HCT116 (cell line): ENCODE data around the gene CADPS. TPM values are rescaled to one million over a fixed set of nuclear protein-coding genes. Genes with fewer than 3 reads are reported as not detected.

ENCODE experiments used
- ATAC-seq: fragments of 200-7000 bp; cut with Tn5 transposase; 2 replicates; pipeline ENCODE4 v1.9.1; 2020; ENCODE audit warnings: mild to moderate bottlenecking, moderate library complexity
- BruUV-seq: library from RNA; stranded (reverse); fragments of 400-500 nt; replicated peaks from 2 replicates; lab custom pipeline; 2021; lab: Mats Ljungman, UMichigan
- CTCF ChIA-PET: fragments of 300-600 bp; sonication (Branson Sonifier 250); formaldehyde crosslinking; loops from one replicate; lab custom pipeline; 2021; ENCODE audit warnings: antibody characterized with exemption; lab: Charles Lee
- POLR2A ChIA-PET: fragments of 300-600, 350-600 bp; sonication (Branson Sonifier 250); formaldehyde crosslinking; loops from one replicate; lab custom pipeline; 2021; ENCODE audit warnings: antibody characterized with exemption; lab: Charles Lee
- RAD21 ChIA-PET, 2 experiments: fragments of 300-600 bp; sonication (Branson Sonifier 250); formaldehyde crosslinking; loops; one replicate each; lab custom pipeline; 2023; ENCODE audit warnings: low total read pairs in 2 of 2; ENCODE audit not compliant: uncharacterized antibody in 2 of 2, unreplicated experiment in 2 of 2, low non-redundant PET in 1 of 2; lab: Charles Lee
- DNase-seq: peaks from one replicate; pipeline ENCODE4 v3.0.0-alpha.2; 2010; ENCODE audit warnings: low read depth, low spot score
- H2AFZ ChIP-seq: fragments of 200-600 bp; shearing (Covaris generic), sonication (generic); 2 replicates; pipeline ENCODE4 v1.6.1; 2017; ENCODE audit warnings: low read depth, mixed run types, mixed read lengths, antibody characterized with exemption, low read length; ENCODE audit not compliant: poor library complexity, severe bottlenecking
- H3K27ac ChIP-seq: 2 replicates; pipeline ENCODE4 v1.5.1; 2012; ENCODE audit warnings: low read depth, low read length
- H3K27me3 ChIP-seq: fragments of 200-600 bp; sonication (generic); 2 replicates; pipeline ENCODE4 v1.6.1; 2016; ENCODE audit warnings: mixed run types, low read length, mixed read lengths; ENCODE audit not compliant: insufficient read depth
- H3K36me3 ChIP-seq, 2 experiments: fragments of 200-500 bp in 1 of 2; fragments of 200-600 bp in 1 of 2; sonication (Bioruptor generic) in 1 of 2; sonication (generic) in 1 of 2; 2 replicates each; pipeline versions ENCODE4 v1.5.1 to v1.6.1; 2014 to 2016; ENCODE audit warnings: low read length in 2 of 2, inconsistent platforms in 1 of 2, mixed read lengths in 1 of 2, mixed run types in 1 of 2; ENCODE audit not compliant: insufficient read depth in 2 of 2, control insufficient read depth in 1 of 2
- H3K4me1 ChIP-seq, 2 experiments: fragments of 200-600 bp in 1 of 2; sonication (generic) in 1 of 2; 2 replicates each; pipeline versions ENCODE4 v1.5.1 to v1.6.1; 2012 to 2017; ENCODE audit warnings: low read length in 2 of 2, inconsistent platforms in 1 of 2, mild to moderate bottlenecking in 1 of 2, mixed read lengths in 1 of 2, mixed run types in 1 of 2, moderate library complexity in 1 of 2; ENCODE audit not compliant: insufficient read depth in 2 of 2, control insufficient read depth in 1 of 2
- H3K4me2 ChIP-seq: fragments of 200-600 bp; sonication (generic); 2 replicates; pipeline ENCODE4 v1.6.1; 2017; ENCODE audit warnings: mixed run types, low read length, mixed read lengths
- H3K4me3 ChIP-seq, 2 experiments: fragments of 200-600 bp in 1 of 2; sonication (generic) in 1 of 2; replicated peaks in 1 of 2; 2 replicates each; pipeline ENCODE4 v1.5.1; 2011 to 2016; ENCODE audit warnings: low read length in 2 of 2, control low read depth in 1 of 2, low read depth in 1 of 2, mild to moderate bottlenecking in 1 of 2, mixed read lengths in 1 of 2, mixed run types in 1 of 2
- H3K79me2 ChIP-seq: fragments of 200-600 bp; sonication (generic); 2 replicates; pipeline ENCODE4 v1.6.1; 2017; ENCODE audit warnings: mild to moderate bottlenecking, mixed run types, low read length, moderate library complexity, mixed read lengths; ENCODE audit not compliant: insufficient read depth
- H3K9ac ChIP-seq: fragments of 200-600 bp; sonication (generic); 2 replicates; pipeline ENCODE4 v1.6.1; 2016; ENCODE audit warnings: low read length, mixed read lengths
- H3K9me2 ChIP-seq: fragments of 200-600 bp; sonication (generic), shearing (Covaris generic); 2 replicates; pipeline ENCODE4 v1.6.1; 2017; ENCODE audit warnings: mixed run types, mild to moderate bottlenecking, moderate library complexity; ENCODE audit not compliant: insufficient read depth
- H3K9me3 ChIP-seq, 2 experiments: fragments of 200-500 bp in 1 of 2; fragments of 200-600 bp in 1 of 2; sonication (Bioruptor generic) in 1 of 2; sonication (generic) in 1 of 2; 2 replicates each; pipeline ENCODE4 v1.6.1; 2014 to 2017; ENCODE audit warnings: low read length in 2 of 2, mixed read lengths in 2 of 2, inconsistent platforms in 1 of 2, low read depth in 1 of 2, mild to moderate bottlenecking in 1 of 2, mixed run types in 1 of 2, moderate library complexity in 1 of 2; ENCODE audit not compliant: control insufficient read depth in 1 of 2, insufficient read depth in 1 of 2
- H4K20me1 ChIP-seq: fragments of 200-600 bp; sonication (generic), shearing (Covaris generic); 2 replicates; pipeline ENCODE4 v1.6.1; 2017; ENCODE audit warnings: mixed run types, mild to moderate bottlenecking, moderate library complexity; ENCODE audit not compliant: insufficient read depth
- ATF3 ChIP-seq: IDR thresholded peaks from 2 replicates; pipeline ENCODE4 v1.6.1; 2012
- CBX3 ChIP-seq: IDR thresholded peaks from 2 replicates; pipeline ENCODE4 v1.6.1; 2012; ENCODE audit warnings: low read depth
- CEBPB ChIP-seq: IDR thresholded peaks from 2 replicates; pipeline ENCODE4 v1.6.1; 2012; ENCODE audit warnings: low read depth
- CTCF ChIP-seq, 3 experiments: fragments of 200-600 bp in 1 of 3; sonication (generic) in 1 of 3; IDR thresholded peaks in 2 of 3; conservative IDR thresholded peaks in 1 of 3; 2 replicates each; pipeline ENCODE4 v1.5.1; 2012 to 2017; ENCODE audit warnings: low read depth in 2 of 3, low read length in 2 of 3, antibody characterized with exemption in 1 of 3, borderline replicate concordance in 1 of 3, control low read depth in 1 of 3, mild to moderate bottlenecking in 1 of 3, mixed read lengths in 1 of 3, mixed run types in 1 of 3, moderate library complexity in 1 of 3; ENCODE audit not compliant: insufficient read depth in 1 of 3
- EGR1 ChIP-seq: IDR thresholded peaks from 2 replicates; pipeline ENCODE4 v1.6.1; 2012; ENCODE audit warnings: low read depth
- ELF1 ChIP-seq: IDR thresholded peaks from 2 replicates; pipeline ENCODE4 v1.6.1; 2012; ENCODE audit warnings: low read depth, borderline replicate concordance
- EZH2 ChIP-seq: fragments of 200-600 bp; sonication (generic); IDR thresholded peaks from 2 replicates; pipeline ENCODE4 v1.6.1; 2017; ENCODE audit warnings: antibody characterized with exemption, mixed run types
- EZH2phosphoT487 ChIP-seq: fragments of 200-600 bp; IDR thresholded peaks from 2 replicates; pipeline ENCODE4 v1.6.1; 2018; ENCODE audit warnings: antibody characterized with exemption, borderline replicate concordance
- JUND ChIP-seq: IDR thresholded peaks from 2 replicates; pipeline ENCODE4 v1.6.1; 2012
- MAX ChIP-seq: IDR thresholded peaks from 2 replicates; pipeline ENCODE4 v1.6.1; 2012
- POLR2A ChIP-seq: IDR thresholded peaks from 2 replicates; pipeline ENCODE4 v1.7.0; 2011; ENCODE audit warnings: borderline replicate concordance; ENCODE audit not compliant: insufficient read depth, insufficient read length; ENCODE audit errors: extremely low read depth
- POLR2AphosphoS5 ChIP-seq: IDR thresholded peaks from 2 replicates; pipeline ENCODE4 v1.6.1; 2011; ENCODE audit warnings: mild to moderate bottlenecking, low read depth, low read length, moderate library complexity
- RAD21 ChIP-seq: IDR thresholded peaks from 2 replicates; pipeline ENCODE4 v1.6.1; 2012; ENCODE audit warnings: low read depth, mild to moderate bottlenecking
- REST ChIP-seq: IDR thresholded peaks from 2 replicates; pipeline ENCODE4 v1.6.1; 2012; ENCODE audit warnings: low read depth
- SIN3A ChIP-seq: IDR thresholded peaks from 2 replicates; pipeline ENCODE4 v1.6.1; 2012; ENCODE audit warnings: low read depth
- TCF7L2 ChIP-seq: IDR thresholded peaks from 2 replicates; pipeline ENCODE4 v1.7.0; 2011; ENCODE audit warnings: borderline replicate concordance, inconsistent platforms; ENCODE audit not compliant: insufficient read depth, insufficient read length; ENCODE audit errors: extremely low read depth
- ZFX ChIP-seq: fragments of 450-650 bp; IDR thresholded peaks from 2 replicates; pipeline ENCODE4 v1.6.1; 2017
- ZNF274 ChIP-seq: fragments of 200-500 bp; sonication (Bioruptor generic); IDR thresholded peaks from 2 replicates; pipeline ENCODE4 v1.6.1; 2014; ENCODE audit warnings: mild to moderate bottlenecking, low read depth, low read length, inconsistent platforms
- intact Hi-C: fragments of 100-400 bp; cut with micrococcal nuclease; formaldehyde crosslinking; loops from 2 replicates; pipeline ENCODE4 v1.10.0; 2022
- total RNA-seq: library from RNA; stranded (reverse); gene quantifications from one replicate; pipeline ENCODE4 v1.2.1, GENCODE V29; 2021; ENCODE audit not compliant: unreplicated experiment

Gene CADPS
- total RNA-seq, 1 experiment from 2014 or later = not detected

GRCh38 chr3:62584636-62585035, 290.6 kb downstream of the CADPS start:
- Histone ChIP-seq H4K20me1 (no peaks in the 10 kb centered on the region), H3K4me1 (no peaks in the 10 kb centered on the region), H3K9me3 (no peaks in the 10 kb centered on the region), H3K4me2 (no peak overlapping the region), H3K9ac (no peak overlapping the region), H3K79me2 (no peaks in the 10 kb centered on the region)
- no TSS peak for BruUV-seq
- no peak for DNase-seq
- intact Hi-C loops = no loop called here
- TF ChIP-seq ELF1 (no peak), EGR1 (no peak), ZFX (no peak), MAX (no peak), ZNF274 (no peak), TCF7L2 (no peak), POLR2A (no peak), ATF3 (no peak), RAD21 (no peak), REST (no peak), SIN3A (no peak), EZH2phosphoT487 (no peak), CTCF (IDR thresholded peaks at IDR 0.05 in 2 of 3, conservative IDR thresholded peaks at IDR 0.05 in 1 of 3; ENCODE audit: borderline replicate concordance in 1 of 3, insufficient read depth in 1 of 3, low read depth in 2 of 3, low read length in 2 of 3) (no peak), EZH2 (no peak), POLR2AphosphoS5 (no peak), JUND (no peak), CEBPB (no peak), CBX3 (no peak)
- TF ChIP-seq, all 23 proteins: peak for 0
- ChIA-PET POLR2A (no interaction called here), CTCF (no interaction called here), RAD21 (no interaction called here)
- Histone ChIP-seq H3K9me2 (no peaks in the 10 kb centered on the region), H3K27ac (no peak overlapping the region), H3K4me3 (no peak overlapping the region), H3K27me3 (0 out of 2 replicates have a peak, but pooled peaks cover 4% of the 10 kb centered on the region), H2AFZ (no peak overlapping the region), H3K36me3 (no peaks in the 10 kb centered on the region)
- no peak for ATAC-seq
